SK-N-MC (cell line): Measurements from ENCODE around the gene CD248.

Experiments used
- DNase-seq: peaks from one replicate; pipeline ENCODE4 v3.0.0-alpha.2; 2011; ENCODE audit warnings: low read depth, low spot score
- H3K27ac ChIP-seq: fragments of 200-600 bp; sonication (generic); 2 replicates; pipeline ENCODE4 v1.5.1; 2016; ENCODE audit warnings: mixed run types
- H3K36me3 ChIP-seq: fragments of 200-600 bp; sonication (generic); 2 replicates; pipeline ENCODE4 v1.6.1; 2017; ENCODE audit warnings: antibody characterized with exemption, low read length, mixed read lengths; ENCODE audit not compliant: insufficient read depth
- H3K4me3 ChIP-seq: fragments of 200-600 bp; sonication (generic); 2 replicates; pipeline ENCODE4 v1.5.1; 2016
- H3K9ac ChIP-seq: fragments of 200-600 bp; sonication (generic); 2 replicates; pipeline ENCODE4 v1.8.0; 2017; ENCODE audit warnings: mixed run types, mixed read lengths; ENCODE audit not compliant: insufficient read length
- H3K9me3 ChIP-seq: fragments of 200-600 bp; sonication (generic); 2 replicates; pipeline ENCODE4 v1.6.1; 2017; ENCODE audit warnings: low read depth, mild to moderate bottlenecking, antibody characterized with exemption, low read length, moderate library complexity, mixed read lengths
- EZH2 ChIP-seq: fragments of 200-600 bp; sonication (generic); IDR thresholded peaks from one replicate; pipeline ENCODE4 v1.6.1; 2017; ENCODE audit warnings: antibody characterized with exemption
- FOXP2 ChIP-seq: optimal IDR thresholded peaks from 2 replicates; pipeline ENCODE3; 2011; ENCODE audit warnings: mild to moderate bottlenecking, moderate library complexity; ENCODE audit not compliant: insufficient read depth; ENCODE audit errors: extremely low read length, control extremely low read depth
- POLR2AphosphoS5 ChIP-seq: IDR thresholded peaks from 2 replicates; pipeline ENCODE4 v1.6.1; 2012; ENCODE audit warnings: mild to moderate bottlenecking, low read depth, low read length, borderline replicate concordance

Gene CD248

DNA sequence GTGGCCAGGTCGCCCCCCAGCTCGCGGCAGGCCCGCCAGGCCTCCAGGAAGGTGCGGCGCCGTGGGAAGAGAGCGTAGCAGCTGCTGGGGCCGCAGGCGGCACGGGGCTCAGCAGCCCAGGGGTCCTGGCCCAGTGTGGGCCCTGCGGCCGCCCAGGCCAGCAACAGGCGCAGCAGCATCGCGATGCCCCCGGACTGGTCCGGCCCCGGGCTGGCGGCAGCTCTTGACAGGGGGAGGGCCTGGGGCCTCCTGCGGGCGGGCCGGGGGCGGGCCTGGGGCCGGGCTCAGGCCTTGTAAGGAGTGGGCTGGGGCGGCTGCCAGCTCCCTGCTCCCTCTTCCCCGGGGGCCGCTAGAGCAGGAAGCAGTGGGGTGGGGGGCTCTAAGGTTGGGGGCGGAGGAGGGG lies at the start of gene CD248:
Gene CD248, minus strand, starts transcription at position 196 of the 403 bp plus-strand sequence. Its CDS starts 17 bp downstream, at position 179.
- TF ChIP-seq EZH2 (no peak), POLR2AphosphoS5 (peak; percentile 85), FOXP2 (no peak)
- H3K9me3 ChIP-seq, result no peaks in the 10 kb centered on the region
- H3K4me3 ChIP-seq, result peak within 1 kb of the TSS; percentile 86
- no peaks in the 10 kb centered on the region for H3K36me3 ChIP-seq
- H3K9ac ChIP-seq, result peak within 1 kb of the TSS; percentile 83
- DNase-seq, result no peak
- peak within 1 kb of the TSS; percentile 100 for H3K27ac ChIP-seq

- no peak overlapping the region for H3K4me3 ChIP-seq
- H3K9me3 ChIP-seq, result no peaks in the 10 kb centered on the region
- H3K9ac ChIP-seq, result no peak overlapping the region
- 0 out of 2 replicates have a peak overlapping the region, but pooled peaks have one; percentile 19 for H3K27ac ChIP-seq
- H3K36me3 ChIP-seq, result peaks cover 50% of the 10 kb centered on the region
- no peak for DNase-seq
- TF ChIP-seq FOXP2 (no peak), POLR2AphosphoS5 (peak; percentile 53; the same call in 1 of the 2 replicates)
Measured at GRCh38 chr11:66365711-66366619, 49.1 kb upstream of the CD248 start.

DNA sequence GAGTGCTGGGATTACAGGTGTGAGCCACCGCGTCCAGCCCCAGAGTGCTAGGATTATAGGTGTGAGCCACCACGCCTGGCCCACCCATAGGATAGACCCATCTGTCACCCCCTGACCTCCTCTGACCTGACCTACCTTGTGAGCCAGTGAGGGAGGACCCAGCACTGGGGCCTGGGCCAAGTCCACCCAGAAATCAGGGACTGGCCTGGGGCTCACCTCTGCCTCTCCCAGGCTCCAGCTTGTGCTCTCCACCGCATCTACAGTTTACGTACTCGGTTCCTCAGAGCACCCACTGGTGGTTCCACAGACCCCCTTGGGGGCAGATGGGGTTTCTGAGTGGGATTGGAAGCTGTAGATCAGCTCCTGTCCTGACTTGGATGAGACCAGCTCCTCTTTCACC lies 48.3 kb upstream of the CD248 start:
- TF ChIP-seq EZH2 (no peak), FOXP2 (no peak), POLR2AphosphoS5 (no peak)
- no peak overlapping the region for H3K9ac ChIP-seq
- H3K9me3 ChIP-seq, result no peaks in the 10 kb centered on the region
- DNase-seq, result no peak
- peaks cover 50% of the 10 kb centered on the region for H3K36me3 ChIP-seq
- H3K4me3 ChIP-seq, result no peak overlapping the region
- H3K27ac ChIP-seq, result 0 out of 2 replicates have a peak overlapping the region, but pooled peaks have one; percentile 3

- no peak overlapping the region for H3K4me3 ChIP-seq
- 0 out of 2 replicates have a peak overlapping the region, but pooled peaks have one; percentile 2 for H3K27ac ChIP-seq
- H3K9me3 ChIP-seq, result no peaks in the 10 kb centered on the region
- no peak for DNase-seq
- peaks cover 43% of the 10 kb centered on the region for H3K36me3 ChIP-seq
- no peak overlapping the region for H3K9ac ChIP-seq
- TF ChIP-seq POLR2AphosphoS5 (peak; percentile 23; the same call in 1 of the 2 replicates), FOXP2 (no peak)
Measured at GRCh38 chr11:66363805-66364535, 47.1 kb upstream of the CD248 start.

- 0 out of 2 replicates have a peak overlapping the region, but pooled peaks have one; percentile 2 for H3K27ac ChIP-seq
- DNase-seq, result no peak
- TF ChIP-seq EZH2, result no peak
- no peak for TF ChIP-seq POLR2AphosphoS5
- TF ChIP-seq FOXP2, result no peak
- H3K9me3 ChIP-seq, result no peaks in the 10 kb centered on the region
- peaks cover 35% of the 10 kb centered on the region for H3K36me3 ChIP-seq
- no peak overlapping the region for H3K4me3 ChIP-seq
- no peak overlapping the region for H3K9ac ChIP-seq
Measured at GRCh38 chr11:66363187-66363601, 46.4 kb upstream of the CD248 start.

DNA sequence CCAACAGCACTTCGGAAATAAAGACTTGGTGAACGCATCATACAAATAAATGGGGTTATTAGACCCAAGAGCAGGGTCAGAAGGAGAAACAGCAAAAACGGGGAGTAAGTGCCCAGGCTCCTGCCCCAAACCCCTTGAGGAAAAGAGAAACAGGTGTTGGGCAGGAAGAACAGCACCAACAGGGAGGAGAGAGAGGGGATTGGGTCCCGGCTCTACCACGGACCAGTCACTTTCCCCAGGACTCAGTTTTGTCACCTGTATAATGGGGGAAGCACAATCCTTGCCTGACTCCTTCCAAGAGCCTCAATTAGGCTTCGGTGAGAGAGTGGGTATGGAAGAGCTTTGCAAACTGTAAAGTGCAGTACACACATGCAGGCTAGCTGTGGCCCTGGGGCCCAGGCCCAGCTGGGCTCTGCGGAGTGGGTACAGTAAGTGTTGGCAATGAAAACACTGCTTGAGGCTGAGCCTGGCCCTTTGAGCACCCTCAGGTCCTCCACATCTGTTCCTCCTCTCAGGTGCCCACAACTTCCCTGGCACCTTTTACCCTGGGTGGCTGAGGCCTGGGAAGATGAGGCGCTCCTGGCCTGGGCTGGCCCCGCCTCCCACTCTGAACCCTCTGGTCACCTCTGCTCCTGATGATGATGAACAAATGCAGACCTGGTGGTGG lies 45.8 kb upstream of the CD248 start:
- Histone ChIP-seq H3K27ac (no peak overlapping the region), H3K9me3 (no peaks in the 10 kb centered on the region), H3K9ac (no peak overlapping the region), H3K36me3 (peaks cover 29% of the 10 kb centered on the region), H3K4me3 (no peak overlapping the region)
- TF ChIP-seq FOXP2, result no peak
- peak; percentile 13 for TF ChIP-seq POLR2AphosphoS5
- DNase-seq, result no peak

GRCh38 chr11:66361502-66361941 lies 44.7 kb upstream of the CD248 start:
- H3K36me3 ChIP-seq, result peaks cover 20% of the 10 kb centered on the region
- H3K27ac ChIP-seq, result peak overlapping the region; percentile 60; the same call in 1 of the 2 replicates
- TF ChIP-seq FOXP2 (no peak), POLR2AphosphoS5 (peak; percentile 72), EZH2 (no peak)
- no peak for DNase-seq
- no peaks in the 10 kb centered on the region for H3K9me3 ChIP-seq
- H3K9ac ChIP-seq, result no peak overlapping the region
- H3K4me3 ChIP-seq, result no peak overlapping the region
